Left renal pelvis (tissue), 4 donors: ENCODE results near the gene PDLIM4. TPM values are rescaled to one million over a fixed set of nuclear protein-coding genes. Genes with fewer than 3 reads are reported as not detected.

Experiments used
- DNase-seq, 4 donors: peaks; one replicate each; pipeline ENCODE4 v3.0.0-alpha.2; 2013; ENCODE audit warnings: low read depth in 4 of 4, low spot score in 3 of 4
- polyA plus RNA-seq, 4 donors: library from polyadenylated mRNA; unstranded; fragments of 120-200 nt; gene quantifications; one replicate each; pipeline ENCODE4 v1.2.1, GENCODE V29; 2013; ENCODE audit not compliant: insufficient read length in 4 of 4

PDLIM4 gene
- polyA plus RNA-seq, 4 donors: 14.5 to 36.4 (median 17.4) TPM

GRCh38 chr5:132280371-132281240 lies 23.1 kb downstream of the PDLIM4 start:
- no peak for DNase-seq

- no peak for DNase-seq
Observed at GRCh38 chr5:132281856-132282614, 24.5 kb downstream of the PDLIM4 start.

- DNase-seq: no peak
Observed at GRCh38 chr5:132283423-132284043, 26.0 kb downstream of the PDLIM4 start.

- no peak for DNase-seq
Observed at GRCh38 chr5:132289097-132289496, 31.6 kb downstream of the PDLIM4 start.

GRCh38 chr5:132291026-132291425 lies 33.5 kb downstream of the PDLIM4 start:
- DNase-seq: no peak

- peak; percentile 79 to 82 (median 81) for DNase-seq
Observed at GRCh38 chr5:132293066-132293991, 35.8 kb downstream of the PDLIM4 start.

- DNase-seq: peak; percentile 74 to 88 (median 86)
Observed at GRCh38 chr5:132293992-132294727, 36.7 kb downstream of the PDLIM4 start, which contains the start of gene SLC22A4. TSS of gene SLC22A4 (plus strand) at chr5:132294394. CDS start at chr5:132294617, 223 bp downstream.

GRCh38 chr5:132294728-132295504 lies 37.4 kb downstream of the PDLIM4 start:
- no peak for DNase-seq

- DNase-seq: no peak
Observed at GRCh38 chr5:132295505-132296411, 38.3 kb downstream of the PDLIM4 start.

GRCh38 chr5:132296412-132297016 lies 39.0 kb downstream of the PDLIM4 start:
- DNase-seq: no peak

GRCh38 chr5:132297211-132297940 lies 39.9 kb downstream of the PDLIM4 start:
- no peak for DNase-seq

GRCh38 chr5:132298298-132299212 lies 41.1 kb downstream of the PDLIM4 start:
- DNase-seq: no peak

GRCh38 chr5:132299917-132300316 lies 42.4 kb downstream of the PDLIM4 start:
- no peak for DNase-seq

GRCh38 chr5:132300577-132301343 lies 43.3 kb downstream of the PDLIM4 start:
- DNase-seq: no peak
